OCI-LY3 (cell line): ENCODE measurements around the gene NELL1.

Source experiments
- H2AFZ ChIP-seq: fragments of 200-600, 300-600 bp; shearing (Covaris generic); 2 replicates; pipeline ENCODE4 v1.6.0; 2014; ENCODE audit warnings: antibody characterized with exemption, low read depth, low read length
- H3K27ac ChIP-seq: fragments of 200-600, 300-600 bp; sonication (generic); 2 replicates; pipeline ENCODE4 v1.5.1; 2014; ENCODE audit warnings: mild to moderate bottlenecking, low read length, moderate library complexity, mixed read lengths
- H3K27me3 ChIP-seq: fragments of 200-600, 300-600 bp; sonication (generic); 2 replicates; pipeline ENCODE4 v1.6.1; 2014; ENCODE audit warnings: low read depth, low read length, mixed read lengths
- H3K36me3 ChIP-seq: fragments of 200-600, 300-600 bp; sonication (generic); replicated peaks from 2 replicates; pipeline ENCODE3; 2014; ENCODE audit warnings: low read depth, low read length, mixed read lengths
- H3K4me1 ChIP-seq: fragments of 300-600, 200-600 bp; sonication (generic); 2 replicates; pipeline ENCODE4 v1.6.1; 2014; ENCODE audit warnings: low read length, mixed read lengths
- H3K4me2 ChIP-seq: fragments of 200-600, 300-600 bp; sonication (generic); 2 replicates; pipeline ENCODE4 v1.6.1; 2014; ENCODE audit warnings: low read length, mixed read lengths
- H3K4me3 ChIP-seq: fragments of 300-600, 200-600 bp; sonication (generic); 2 replicates; pipeline ENCODE4 v1.5.1; 2014; ENCODE audit warnings: antibody characterized with exemption, mild to moderate bottlenecking, low read length, moderate library complexity
- H3K79me2 ChIP-seq: fragments of 300-600, 200-600 bp; shearing (Covaris generic); 2 replicates; pipeline ENCODE4 v1.6.1; 2014; ENCODE audit warnings: mild to moderate bottlenecking, low read length, mixed read lengths
- H3K9ac ChIP-seq: fragments of 300-600, 200-600 bp; shearing (Covaris generic); 2 replicates; pipeline ENCODE4 v1.6.0; 2014; ENCODE audit warnings: mild to moderate bottlenecking, low read length, moderate library complexity
- H3K9me3 ChIP-seq: fragments of 200-600, 300-600 bp; shearing (Covaris generic); 2 replicates; pipeline ENCODE4 v1.6.1; 2014; ENCODE audit warnings: low read length, mixed read lengths; ENCODE audit not compliant: insufficient read depth
- H4K20me1 ChIP-seq: fragments of 200-600, 300-600 bp; sonication (generic); 2 replicates; pipeline ENCODE4 v1.6.1; 2016; ENCODE audit warnings: low read length, mixed read lengths; ENCODE audit not compliant: insufficient read depth
- CTCF ChIP-seq: fragments of 200-600, 300-600 bp; sonication (generic); IDR thresholded peaks from 2 replicates; pipeline ENCODE4 v1.5.1; 2014; ENCODE audit warnings: antibody characterized with exemption, low read length, low read depth
- EZH2phosphoT487 ChIP-seq: fragments of 200-600 bp; shearing (Covaris generic); IDR thresholded peaks from 2 replicates; pipeline ENCODE4 v1.6.1; 2018; ENCODE audit warnings: antibody characterized with exemption, mixed run types, low read depth

NELL1 gene

GRCh38 chr11:20639688-20640087 is 29.7 kb upstream of the NELL1 start:
- no peaks in the 10 kb centered on the region for H3K36me3 ChIP-seq
- no peak overlapping the region for H3K9ac ChIP-seq
- no peaks in the 10 kb centered on the region for H3K79me2 ChIP-seq
- no peak for TF ChIP-seq EZH2phosphoT487
- no peak for TF ChIP-seq CTCF
- H3K27me3 ChIP-seq: no peaks in the 10 kb centered on the region
- H3K4me2 ChIP-seq: no peak overlapping the region
- H4K20me1 ChIP-seq: no peaks in the 10 kb centered on the region
- no peak overlapping the region for H3K27ac ChIP-seq
- H3K4me3 ChIP-seq: no peak overlapping the region
- H3K4me1 ChIP-seq: peaks cover 5% of the 10 kb centered on the region
- no peaks in the 10 kb centered on the region for H3K9me3 ChIP-seq
- no peak overlapping the region for H2AFZ ChIP-seq

GRCh38 chr11:20640401-20640800 is 29.0 kb upstream of the NELL1 start:
- Histone ChIP-seq H3K27ac (no peak overlapping the region), H4K20me1 (no peaks in the 10 kb centered on the region), H3K4me3 (no peak overlapping the region), H3K4me1 (peaks cover 5% of the 10 kb centered on the region), H3K4me2 (no peak overlapping the region), H3K9me3 (no peaks in the 10 kb centered on the region), H3K79me2 (no peaks in the 10 kb centered on the region), H3K9ac (no peak overlapping the region), H3K36me3 (no peaks in the 10 kb centered on the region), H2AFZ (no peak overlapping the region), H3K27me3 (no peaks in the 10 kb centered on the region)
- TF ChIP-seq CTCF (no peak), EZH2phosphoT487 (no peak)

- Histone ChIP-seq H3K27ac (no peak overlapping the region), H3K4me1 (peaks cover 5% of the 10 kb centered on the region), H3K36me3 (no peaks in the 10 kb centered on the region), H3K9me3 (no peaks in the 10 kb centered on the region), H4K20me1 (no peaks in the 10 kb centered on the region), H3K27me3 (no peaks in the 10 kb centered on the region), H3K4me2 (no peak overlapping the region), H2AFZ (no peak overlapping the region), H3K79me2 (no peaks in the 10 kb centered on the region), H3K4me3 (no peak overlapping the region), H3K9ac (no peak overlapping the region)
- no peak for TF ChIP-seq CTCF
- TF ChIP-seq EZH2phosphoT487: no peak
Observed at GRCh38 chr11:20644360-20644759, 25.0 kb upstream of the NELL1 start.

- Histone ChIP-seq H3K27me3 (0 out of 2 replicates have a peak, but pooled peaks cover 4% of the 10 kb centered on the region), H3K27ac (no peak overlapping the region), H4K20me1 (no peaks in the 10 kb centered on the region), H3K9me3 (no peaks in the 10 kb centered on the region), H3K9ac (no peak overlapping the region), H3K4me1 (no peaks in the 10 kb centered on the region), H3K79me2 (no peaks in the 10 kb centered on the region), H3K4me2 (no peak overlapping the region), H2AFZ (no peak overlapping the region), H3K36me3 (no peaks in the 10 kb centered on the region), H3K4me3 (no peak overlapping the region)
- TF ChIP-seq CTCF: peak; percentile 90
- TF ChIP-seq EZH2phosphoT487: no peak
Observed at GRCh38 chr11:20647976-20648565, 21.3 kb upstream of the NELL1 start.
